Tibial nerve (tissue), 4 donors: Measurements from ENCODE around the gene PHLPP1. TPM values are rescaled to one million over a fixed set of nuclear protein-coding genes. Genes with fewer than 3 reads are reported as not detected.

Experiments used
- DNase-seq, 2 donors: peaks; one replicate each; pipeline ENCODE4 v3.0.0-alpha.2; 2019; ENCODE audit warnings: low spot score in 2 of 2
- H3K27ac ChIP-seq, 4 donors: fragments of 200-600 bp; sonication (generic) in 3 of 4; one replicate each; pipeline ENCODE4 v1.5.1; 2017 to 2019; ENCODE audit warnings: mild to moderate bottlenecking in 1 of 4
- H3K27me3 ChIP-seq, 2 donors: fragments of 200-600 bp; sonication (generic) in 1 of 2; one replicate each; pipeline versions ENCODE4 v1.5.1 to v1.6.0; 2017 to 2019
- H3K36me3 ChIP-seq, 3 donors: fragments of 200-600 bp; sonication (generic); one replicate each; pipeline ENCODE4 v1.5.1; 2018 to 2019
- H3K4me1 ChIP-seq, 4 donors: fragments of 200-600 bp; sonication (generic) in 3 of 4; one replicate each; pipeline ENCODE4 v1.5.1; 2017 to 2019
- H3K4me3 ChIP-seq, 4 donors: fragments of 200-600 bp; sonication (generic) in 3 of 4; one replicate each; pipeline ENCODE4 v1.5.1; 2017 to 2019; ENCODE audit warnings: mild to moderate bottlenecking in 1 of 4, moderate library complexity in 1 of 4
- H3K9me3 ChIP-seq, 4 donors: fragments of 200-600 bp; sonication (generic) in 3 of 4; one replicate each; pipeline ENCODE4 v1.5.1; 2017 to 2019
- CTCF ChIP-seq, 5 experiments: fragments of 200-600 bp in 3 of 5; fragments of 450-650 bp in 2 of 5; sonication (generic) in 3 of 5; IDR thresholded peaks; one replicate each; pipeline ENCODE4 v1.5.1; 2016 to 2019; ENCODE audit warnings: antibody characterized with exemption in 5 of 5, mild to moderate bottlenecking in 3 of 5, moderate library complexity in 2 of 5
- EP300 ChIP-seq, 2 donors: sonication (generic); formaldehyde crosslinking; IDR thresholded peaks; one replicate each; pipeline ENCODE4 v1.6.1; 2017; ENCODE audit warnings: antibody characterized with exemption in 2 of 2, mild to moderate bottlenecking in 1 of 2
- POLR2A ChIP-seq, 2 donors: fragments of 450-650 bp; IDR thresholded peaks; one replicate each; pipeline ENCODE4 v1.6.1; 2017; ENCODE audit warnings: antibody characterized with exemption in 2 of 2, mild to moderate bottlenecking in 2 of 2, moderate library complexity in 2 of 2
- WGBS, 2 donors: methylation state at CpG; one replicate each; pipeline ENCODE4 v1.1.5; 2018; 5-methylcytosine and 5-hydroxymethylcytosine counted together
- total RNA-seq, 4 donors: library from RNA; depleted of rRNA; stranded (reverse); fragments of >200 nt; gene quantifications; one replicate each; pipeline ENCODE4 v1.1.0, GENCODE V29; 2016

PHLPP1 gene
- total RNA-seq, 4 donors from 2014 or later: 11.4 to 16.1 (median 14.5) TPM

- TF ChIP-seq POLR2A (IDR thresholded peaks at IDR 0.05) (no peak), EP300 (IDR thresholded peaks at IDR 0.05) (no peak), CTCF (IDR thresholded peaks at IDR 0.05) (no peak)
- no peak for DNase-seq
- WGBS, 2 donors: 80 to 83% methylated on average over 6 of the region's 6 CpGs
Measured at GRCh38 chr18:62757399-62758010, 42.2 kb downstream of the PHLPP1 start.

GRCh38 chr18:62758591-62758990 lies 43.2 kb downstream of the PHLPP1 start:
- Histone ChIP-seq H3K4me3 (no peak overlapping the region), H3K36me3 (no peaks in the 10 kb centered on the region), H3K9me3 (no peaks in the 10 kb centered on the region), H3K27me3 (no peaks in the 10 kb centered on the region), H3K4me1 (peaks cover 0 to 4% (median 0%) of the 10 kb centered on the region in 4 donors), H3K27ac (no peak overlapping the region)
- no peak for DNase-seq
- TF ChIP-seq CTCF (IDR thresholded peaks at IDR 0.05) (no peak), POLR2A (IDR thresholded peaks at IDR 0.05) (no peak), EP300 (IDR thresholded peaks at IDR 0.05) (no peak)
- WGBS, 2 donors: 52 to 53% methylated on average over 3 of the region's 3 CpGs

More at GRCh38 chr18:62757399-62758010, 42.2 kb downstream of the PHLPP1 start:
- H3K4me1 ChIP-seq: peaks cover 0 to 4% (median under 1%) of the 10 kb centered on the region in 4 donors
- no peak overlapping the region for H3K4me3 ChIP-seq
- no peaks in the 10 kb centered on the region for H3K27me3 ChIP-seq
- no peak overlapping the region for H3K27ac ChIP-seq
- no peaks in the 10 kb centered on the region for H3K36me3 ChIP-seq
- H3K9me3 ChIP-seq: no peaks in the 10 kb centered on the region

- Histone ChIP-seq H3K27ac (no peak overlapping the region), H3K36me3 (no peaks in the 10 kb centered on the region), H3K9me3 (no peaks in the 10 kb centered on the region), H3K27me3 (no peaks in the 10 kb centered on the region), H3K4me3 (no peak overlapping the region), H3K4me1 (peaks cover 0 to 4% (median 0%) of the 10 kb centered on the region in 4 donors)
- TF ChIP-seq EP300 (IDR thresholded peaks at IDR 0.05) (no peak), CTCF (IDR thresholded peaks at IDR 0.05) (no peak), POLR2A (IDR thresholded peaks at IDR 0.05) (no peak)
- DNase-seq: no peak
- WGBS, 2 donors: 69 to 70% methylated on average over 5 of the region's 5 CpGs
Measured at GRCh38 chr18:62759704-62760402, 44.5 kb downstream of the PHLPP1 start.

GRCh38 chr18:62760403-62760734 lies 45.0 kb downstream of the PHLPP1 start:
- TF ChIP-seq POLR2A (IDR thresholded peaks at IDR 0.05): no peak
- no peak for TF ChIP-seq CTCF (IDR thresholded peaks at IDR 0.05)
- no peak for TF ChIP-seq EP300 (IDR thresholded peaks at IDR 0.05)

GRCh38 chr18:62763101-62763521 lies 47.8 kb downstream of the PHLPP1 start:
- no peak for DNase-seq
- Histone ChIP-seq H3K27me3 (no peaks in the 10 kb centered on the region), H3K4me3 (no peak overlapping the region), H3K27ac (no peak overlapping the region), H3K36me3 (no peaks in the 10 kb centered on the region), H3K4me1 (peaks cover 0 to 18% (median 6%) of the 10 kb centered on the region in 4 donors), H3K9me3 (no peaks in the 10 kb centered on the region)
- TF ChIP-seq POLR2A (IDR thresholded peaks at IDR 0.05) (no peak), EP300 (IDR thresholded peaks at IDR 0.05) (no peak), CTCF (IDR thresholded peaks at IDR 0.05) (no peak)
- WGBS, 2 donors: 76 to 81% methylated on average over 7 of the region's 7 CpGs

More at GRCh38 chr18:62760403-62760734, 45.0 kb downstream of the PHLPP1 start:
- WGBS, 2 donors: 78 to 80% methylated on average over 5 of the region's 5 CpGs
- no peaks in the 10 kb centered on the region for H3K9me3 ChIP-seq
- H3K36me3 ChIP-seq: no peaks in the 10 kb centered on the region
- H3K27me3 ChIP-seq: no peaks in the 10 kb centered on the region
- H3K4me1 ChIP-seq: peaks cover 0 to 4% (median 0%) of the 10 kb centered on the region in 4 donors
- no peak overlapping the region for H3K27ac ChIP-seq
- no peak for DNase-seq
- H3K4me3 ChIP-seq: no peak overlapping the region
